ENCODE measurements around the gene SPIRE2. TPM values are rescaled to one million over a fixed set of nuclear protein-coding genes. Genes with fewer than 3 reads are reported as not detected.
A peak's percentile ranks its signal among the peaks of the same experiment; 100 is the strongest.

SPIRE2 gene
- total and polyA plus RNA-seq, 2 of the 13 experiments (the other 11 are each of a cell fraction or from before 2014, with no cell fraction given) = 13.3 to 37.5 TPM

DNA sequence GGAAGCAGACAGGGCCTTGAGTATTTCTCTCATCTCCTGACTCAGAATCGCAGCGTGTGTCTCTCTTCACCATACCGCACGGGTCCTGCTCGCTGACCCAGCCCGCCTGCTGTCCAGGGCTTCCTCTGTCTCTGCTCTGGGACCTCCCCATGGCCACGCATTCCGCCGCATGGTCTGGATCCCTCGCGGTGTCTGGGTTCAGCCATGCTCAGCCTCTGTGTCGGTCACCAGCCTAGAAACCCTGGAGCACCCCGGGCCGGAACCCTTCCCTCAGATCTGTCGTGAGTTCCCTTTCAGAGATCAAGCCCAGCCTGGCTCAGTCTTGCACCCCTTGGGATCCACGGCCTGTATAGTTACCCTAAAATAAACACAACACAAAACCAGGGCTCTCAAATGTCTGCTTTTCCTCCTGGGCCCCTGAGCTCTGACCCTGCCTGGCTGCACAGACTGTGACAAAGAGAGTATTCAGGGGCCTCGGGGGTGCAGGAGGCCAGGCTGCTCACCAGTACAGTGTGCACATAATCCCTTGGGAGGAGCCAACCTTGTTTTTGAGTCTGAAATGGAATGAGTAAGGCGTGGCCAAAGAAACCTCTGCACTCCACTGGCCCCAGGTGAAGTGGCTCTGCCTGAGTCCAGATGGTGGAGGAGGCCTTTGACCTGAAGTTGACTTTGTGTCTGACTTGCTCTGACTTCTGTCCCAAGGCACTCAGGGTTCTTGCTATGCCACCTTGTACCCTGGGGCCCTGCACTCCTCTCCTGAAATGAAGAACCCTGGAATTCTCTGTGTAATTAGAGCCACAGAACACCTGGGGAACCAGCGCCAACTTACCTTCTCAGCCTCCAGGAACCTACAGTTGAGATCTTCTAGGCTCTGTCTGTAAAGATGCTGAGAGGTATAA lies 5.8 kb upstream of the SPIRE2 start (continued):
- TF ChIP-seq, protein P1, sequence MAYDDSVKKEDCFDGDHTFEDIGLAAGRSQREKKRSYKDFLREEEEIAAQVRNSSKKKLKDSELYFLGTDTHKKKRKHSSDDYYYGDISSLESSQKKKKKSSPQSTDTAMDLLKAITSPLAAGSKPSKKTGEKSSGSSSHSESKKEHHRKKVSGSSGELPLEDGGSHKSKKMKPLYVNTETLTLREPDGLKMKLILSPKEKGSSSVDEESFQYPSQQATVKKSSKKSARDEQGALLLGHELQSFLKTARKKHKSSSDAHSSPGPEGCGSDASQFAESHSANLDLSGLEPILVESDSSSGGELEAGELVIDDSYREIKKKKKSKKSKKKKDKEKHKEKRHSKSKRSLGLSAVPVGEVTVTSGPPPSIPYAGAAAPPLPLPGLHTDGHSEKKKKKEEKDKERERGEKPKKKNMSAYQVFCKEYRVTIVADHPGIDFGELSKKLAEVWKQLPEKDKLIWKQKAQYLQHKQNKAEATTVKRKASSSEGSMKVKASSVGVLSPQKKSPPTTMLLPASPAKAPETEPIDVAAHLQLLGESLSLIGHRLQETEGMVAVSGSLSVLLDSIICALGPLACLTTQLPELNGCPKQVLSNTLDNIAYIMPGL (CRISPR knock-in tag; IDR thresholded peaks at IDR 0.05; ENCODE audit: borderline replicate concordance in 1 of 2, low read depth in 1 of 2) = peak; percentile 43 to 49; a peak in 2 of 4 replicates
- TF ChIP-seq ZNF251 (CRISPR knock-in tag; IDR thresholded peaks at IDR 0.05) = no peak
- TF ChIP-seq FOXJ3 (CRISPR knock-in tag; IDR thresholded peaks at IDR 0.05; ENCODE audit: borderline replicate concordance) = peak; percentile 85
- no peak; the same call in 1 of the 2 replicates for TF ChIP-seq SIN3A (IDR thresholded peaks at IDR 0.05; ENCODE audit: borderline replicate concordance, low read depth, low read length)
- peak; percentile 90 for TF ChIP-seq SOX13 (IDR thresholded peaks at IDR 0.05)
- TF ChIP-seq SOX13 (CRISPR knock-in tag; conservative IDR thresholded peaks at IDR 0.05 in 1 of 2, IDR thresholded peaks at IDR 0.05 in 1 of 2) = peak in 1 of 2 experiments; percentile 96; a peak in 2 of 4 replicates
- TF ChIP-seq PHF20 (CRISPR knock-in tag; IDR thresholded peaks at IDR 0.05) = no peak; the same call in 1 of the 2 replicates
- TF ChIP-seq TBP (CRISPR knock-in tag; IDR thresholded peaks at IDR 0.05) = no peak
- peak; percentile 57; the same call in 1 of the 2 replicates for TF ChIP-seq KLF11 (CRISPR knock-in tag; IDR thresholded peaks at IDR 0.05)
- TF ChIP-seq, protein P2, sequence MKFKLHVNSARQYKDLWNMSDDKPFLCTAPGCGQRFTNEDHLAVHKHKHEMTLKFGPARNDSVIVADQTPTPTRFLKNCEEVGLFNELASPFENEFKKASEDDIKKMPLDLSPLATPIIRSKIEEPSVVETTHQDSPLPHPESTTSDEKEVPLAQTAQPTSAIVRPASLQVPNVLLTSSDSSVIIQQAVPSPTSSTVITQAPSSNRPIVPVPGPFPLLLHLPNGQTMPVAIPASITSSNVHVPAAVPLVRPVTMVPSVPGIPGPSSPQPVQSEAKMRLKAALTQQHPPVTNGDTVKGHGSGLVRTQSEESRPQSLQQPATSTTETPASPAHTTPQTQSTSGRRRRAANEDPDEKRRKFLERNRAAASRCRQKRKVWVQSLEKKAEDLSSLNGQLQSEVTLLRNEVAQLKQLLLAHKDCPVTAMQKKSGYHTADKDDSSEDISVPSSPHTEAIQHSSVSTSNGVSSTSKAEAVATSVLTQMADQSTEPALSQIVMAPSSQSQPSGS (CRISPR knock-in tag; IDR thresholded peaks at IDR 0.05) = peak; percentile 71
- TF ChIP-seq, protein P3, sequence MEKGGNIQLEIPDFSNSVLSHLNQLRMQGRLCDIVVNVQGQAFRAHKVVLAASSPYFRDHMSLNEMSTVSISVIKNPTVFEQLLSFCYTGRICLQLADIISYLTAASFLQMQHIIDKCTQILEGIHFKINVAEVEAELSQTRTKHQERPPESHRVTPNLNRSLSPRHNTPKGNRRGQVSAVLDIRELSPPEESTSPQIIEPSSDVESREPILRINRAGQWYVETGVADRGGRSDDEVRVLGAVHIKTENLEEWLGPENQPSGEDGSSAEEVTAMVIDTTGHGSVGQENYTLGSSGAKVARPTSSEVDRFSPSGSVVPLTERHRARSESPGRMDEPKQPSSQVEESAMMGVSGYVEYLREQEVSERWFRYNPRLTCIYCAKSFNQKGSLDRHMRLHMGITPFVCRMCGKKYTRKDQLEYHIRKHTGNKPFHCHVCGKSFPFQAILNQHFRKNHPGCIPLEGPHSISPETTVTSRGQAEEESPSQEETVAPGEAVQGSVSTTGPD (CRISPR knock-in tag; IDR thresholded peaks at IDR 0.05) = peak; percentile 68
- peak; percentile 97 for TF ChIP-seq ZNF607 (CRISPR knock-in tag; IDR thresholded peaks at IDR 0.05; ENCODE audit: borderline replicate concordance)
- TF ChIP-seq, protein P4, sequence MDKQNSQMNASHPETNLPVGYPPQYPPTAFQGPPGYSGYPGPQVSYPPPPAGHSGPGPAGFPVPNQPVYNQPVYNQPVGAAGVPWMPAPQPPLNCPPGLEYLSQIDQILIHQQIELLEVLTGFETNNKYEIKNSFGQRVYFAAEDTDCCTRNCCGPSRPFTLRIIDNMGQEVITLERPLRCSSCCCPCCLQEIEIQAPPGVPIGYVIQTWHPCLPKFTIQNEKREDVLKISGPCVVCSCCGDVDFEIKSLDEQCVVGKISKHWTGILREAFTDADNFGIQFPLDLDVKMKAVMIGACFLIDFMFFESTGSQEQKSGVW (CRISPR knock-in tag; IDR thresholded peaks at IDR 0.05; ENCODE audit: borderline replicate concordance) = no peak
- TF ChIP-seq, protein P5, sequence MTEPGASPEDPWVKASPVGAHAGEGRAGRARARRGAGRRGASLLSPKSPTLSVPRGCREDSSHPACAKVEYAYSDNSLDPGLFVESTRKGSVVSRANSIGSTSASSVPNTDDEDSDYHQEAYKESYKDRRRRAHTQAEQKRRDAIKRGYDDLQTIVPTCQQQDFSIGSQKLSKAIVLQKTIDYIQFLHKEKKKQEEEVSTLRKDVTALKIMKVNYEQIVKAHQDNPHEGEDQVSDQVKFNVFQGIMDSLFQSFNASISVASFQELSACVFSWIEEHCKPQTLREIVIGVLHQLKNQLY (CRISPR knock-in tag; IDR thresholded peaks at IDR 0.05) = peak; percentile 83
- TF ChIP-seq, protein P6, sequence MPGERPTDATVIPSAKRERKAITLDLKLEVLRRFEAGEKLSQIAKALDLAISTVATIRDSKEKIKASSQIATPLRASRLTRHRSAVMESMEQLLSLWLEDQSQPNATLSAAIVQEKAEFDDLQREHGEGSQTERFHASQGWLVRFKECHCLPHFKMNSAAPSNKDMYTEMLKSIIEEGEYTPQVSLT (CRISPR knock-in tag; IDR thresholded peaks at IDR 0.05; ENCODE audit: borderline replicate concordance, low read depth) = no peak
- TF ChIP-seq ZNF234 (CRISPR knock-in tag; conservative IDR thresholded peaks at IDR 0.05) = no peak

Data from HepG2 (cell line).